ENCODE data around the gene DST.

DNA sequence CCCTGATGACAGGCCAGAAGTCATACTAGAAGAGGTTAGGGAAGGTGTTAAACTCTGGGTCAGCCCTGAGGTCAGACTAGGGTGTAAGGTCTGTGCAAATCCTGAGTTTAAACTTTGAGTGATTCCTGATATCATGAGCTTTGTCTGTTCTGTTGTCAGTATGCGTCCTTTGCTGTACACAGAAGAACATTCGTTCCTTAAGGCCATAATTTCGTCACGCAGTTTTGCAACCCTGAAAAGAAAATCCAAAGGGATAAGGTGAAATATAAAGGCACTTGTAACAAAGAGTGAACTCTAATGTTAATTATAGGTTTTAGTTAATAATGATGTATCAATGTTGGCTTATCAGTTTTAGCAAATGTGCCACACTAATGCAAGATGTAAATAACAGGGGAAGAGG, 2.3 kb downstream of the DST start:
- TF ChIP-seq, protein P1, sequence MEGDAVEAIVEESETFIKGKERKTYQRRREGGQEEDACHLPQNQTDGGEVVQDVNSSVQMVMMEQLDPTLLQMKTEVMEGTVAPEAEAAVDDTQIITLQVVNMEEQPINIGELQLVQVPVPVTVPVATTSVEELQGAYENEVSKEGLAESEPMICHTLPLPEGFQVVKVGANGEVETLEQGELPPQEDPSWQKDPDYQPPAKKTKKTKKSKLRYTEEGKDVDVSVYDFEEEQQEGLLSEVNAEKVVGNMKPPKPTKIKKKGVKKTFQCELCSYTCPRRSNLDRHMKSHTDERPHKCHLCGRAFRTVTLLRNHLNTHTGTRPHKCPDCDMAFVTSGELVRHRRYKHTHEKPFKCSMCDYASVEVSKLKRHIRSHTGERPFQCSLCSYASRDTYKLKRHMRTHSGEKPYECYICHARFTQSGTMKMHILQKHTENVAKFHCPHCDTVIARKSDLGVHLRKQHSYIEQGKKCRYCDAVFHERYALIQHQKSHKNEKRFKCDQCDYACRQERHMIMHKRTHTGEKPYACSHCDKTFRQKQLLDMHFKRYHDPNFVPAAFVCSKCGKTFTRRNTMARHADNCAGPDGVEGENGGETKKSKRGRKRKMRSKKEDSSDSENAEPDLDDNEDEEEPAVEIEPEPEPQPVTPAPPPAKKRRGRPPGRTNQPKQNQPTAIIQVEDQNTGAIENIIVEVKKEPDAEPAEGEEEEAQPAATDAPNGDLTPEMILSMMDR (IDR thresholded peaks at IDR 0.05; ENCODE audit: low read length): no peak
- TF ChIP-seq EZH2phosphoT487 (IDR thresholded peaks at IDR 0.05; ENCODE audit: low read length) (no peak), EZH2 (optimal IDR thresholded peaks at IDR 0.05; ENCODE audit: low read depth, low read length) (no peak)
